ENCODE data around the gene SLC6A11.

SLC6A11 gene

GRCh38 chr3:10985181-10985580 is 169.2 kb downstream of the SLC6A11 start:
- no peak for DNase-seq

- no peak for DNase-seq
Observed at GRCh38 chr3:10986592-10986991, 170.6 kb downstream of the SLC6A11 start.

GRCh38 chr3:10988001-10988665 is 172.1 kb downstream of the SLC6A11 start:
- no peak for DNase-seq

- DNase-seq, result no peak
Observed at GRCh38 chr3:10988991-10989484, 173.0 kb downstream of the SLC6A11 start.
